ENCODE results near the gene LRPPRC.
"Not testable (repeated sequence)": the region's sequence is repeated elsewhere in the genome, so short reads cannot be mapped to it uniquely, and the experiment has no call there.

The LRPPRC gene

DNA sequence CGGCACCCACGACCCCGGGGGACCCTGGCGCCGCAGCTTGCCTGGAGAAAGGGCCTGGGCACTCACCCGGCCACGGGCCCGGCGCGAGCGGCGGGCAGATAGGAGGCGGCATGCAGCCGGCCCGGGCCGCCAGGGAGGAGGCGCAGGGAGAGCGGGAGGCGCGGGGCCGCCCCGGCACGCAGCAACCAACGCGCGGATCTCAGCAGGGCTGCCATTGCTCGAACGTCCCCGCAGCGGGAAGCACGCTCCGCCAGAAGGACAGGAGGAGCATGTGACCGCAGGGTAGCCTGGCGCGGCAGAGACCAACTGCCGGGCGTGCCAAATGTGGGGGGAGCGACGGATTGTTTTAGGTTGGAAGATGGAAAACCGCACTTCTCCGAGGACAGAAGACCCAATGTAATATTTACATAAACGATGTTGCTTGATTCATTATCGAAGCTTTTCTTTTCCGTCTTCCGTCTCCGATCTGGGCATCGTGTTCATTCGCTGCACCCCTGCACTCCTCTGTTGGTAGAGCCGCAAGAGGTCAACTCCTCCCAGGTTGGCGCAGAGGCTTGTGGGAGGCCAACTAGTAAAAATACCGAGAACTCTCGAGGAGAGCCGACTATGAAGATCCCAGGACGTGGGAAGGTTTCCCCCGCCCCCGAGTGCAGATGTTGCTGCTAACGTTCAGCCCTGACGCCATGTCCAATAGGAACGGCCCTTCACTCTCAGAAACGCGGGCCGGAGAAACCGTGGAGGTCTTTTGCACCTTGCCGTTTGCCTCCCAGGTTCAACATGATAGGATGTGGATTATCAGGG, at the start of gene LRPPRC:
TSS of gene LRPPRC (minus strand) at position 257 of the 801 bp plus-strand sequence. CDS start at position 215, 42 bp downstream.
- DNase-seq: peak; percentile 94

DNA sequence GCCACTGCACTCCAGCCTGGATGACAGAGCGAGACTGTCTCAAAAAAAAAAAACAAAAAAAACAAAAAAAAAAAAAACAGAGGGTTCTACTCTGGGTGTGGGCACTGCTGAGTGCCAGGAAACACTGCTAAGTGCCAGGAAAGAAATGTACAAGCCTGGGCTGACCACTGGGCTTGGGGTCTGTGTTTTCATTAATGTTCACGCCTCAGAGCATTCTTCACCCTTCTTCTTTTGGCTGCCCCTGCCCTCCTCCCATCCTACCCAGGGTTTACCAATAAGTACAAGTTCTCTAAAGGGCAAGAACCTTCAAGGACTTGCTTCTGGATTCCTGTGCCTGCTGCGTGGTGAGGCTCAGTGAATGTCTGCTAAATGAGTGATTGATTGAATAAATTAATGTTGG, 49.3 kb upstream of the LRPPRC start:
- DNase-seq: no peak

DNA sequence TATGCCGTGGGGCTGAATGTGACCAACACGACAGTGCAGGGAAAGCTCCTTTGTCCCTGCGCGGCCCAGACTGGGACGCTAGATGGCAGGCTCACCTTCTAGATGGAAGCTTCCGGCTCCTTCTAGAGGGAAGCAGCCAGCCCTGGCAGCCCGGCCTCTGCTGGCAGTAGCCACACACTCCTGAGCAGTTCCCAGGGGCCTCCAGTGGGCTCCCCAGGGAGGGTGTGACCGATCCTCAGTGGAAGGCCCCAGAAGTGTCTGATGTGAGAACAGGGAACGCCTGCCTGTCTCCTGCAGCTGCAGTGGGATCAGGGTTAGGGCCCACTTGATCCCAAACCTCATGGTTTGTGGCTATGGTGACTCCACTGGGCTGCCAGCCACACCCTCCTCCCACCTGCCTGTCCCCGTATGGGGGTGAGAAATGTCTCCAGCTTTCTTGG, 48.5 kb upstream of the LRPPRC start:
- DNase-seq: peak; percentile 91

DNA sequence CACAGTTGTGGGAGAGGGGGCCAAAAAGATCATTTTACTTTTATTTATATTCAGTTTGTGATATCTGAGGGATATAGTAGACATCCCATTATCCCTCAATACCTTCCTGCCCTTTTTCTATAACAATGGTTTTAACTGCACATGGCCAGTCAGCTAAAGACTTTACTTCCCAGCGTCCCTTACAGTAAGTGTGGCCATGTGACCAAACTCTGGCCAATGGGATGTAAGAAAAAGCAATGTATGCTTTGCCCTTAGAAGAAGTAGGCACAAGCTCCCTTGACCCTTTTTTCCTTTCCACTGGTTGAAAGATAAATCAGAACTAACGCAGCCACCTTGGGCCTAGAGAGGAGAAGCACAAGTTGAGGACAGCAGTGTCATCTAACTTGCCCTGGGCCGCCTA, 44.6 kb upstream of the LRPPRC start:
- no peak for DNase-seq

DNA sequence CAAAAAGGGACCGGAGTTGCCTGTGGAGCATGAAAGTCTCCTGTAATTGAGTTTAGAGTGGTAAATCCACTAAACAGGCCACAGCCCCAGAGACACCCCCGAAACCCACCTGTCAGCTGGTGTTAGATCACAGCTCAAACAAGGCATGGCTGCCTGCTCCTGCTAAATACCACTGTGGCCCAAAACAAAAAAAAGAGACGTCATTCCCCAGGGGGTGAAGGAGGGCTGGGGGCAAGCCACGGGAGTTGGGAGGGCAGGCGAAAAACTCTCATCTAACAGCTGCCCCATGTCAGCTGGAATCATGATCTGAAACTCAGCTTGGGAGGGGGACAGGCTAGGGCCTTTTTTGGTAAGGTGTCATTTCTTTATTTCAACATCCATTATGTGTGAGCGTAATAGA, 42.5 kb upstream of the LRPPRC start:
- no peak for DNase-seq

DNA sequence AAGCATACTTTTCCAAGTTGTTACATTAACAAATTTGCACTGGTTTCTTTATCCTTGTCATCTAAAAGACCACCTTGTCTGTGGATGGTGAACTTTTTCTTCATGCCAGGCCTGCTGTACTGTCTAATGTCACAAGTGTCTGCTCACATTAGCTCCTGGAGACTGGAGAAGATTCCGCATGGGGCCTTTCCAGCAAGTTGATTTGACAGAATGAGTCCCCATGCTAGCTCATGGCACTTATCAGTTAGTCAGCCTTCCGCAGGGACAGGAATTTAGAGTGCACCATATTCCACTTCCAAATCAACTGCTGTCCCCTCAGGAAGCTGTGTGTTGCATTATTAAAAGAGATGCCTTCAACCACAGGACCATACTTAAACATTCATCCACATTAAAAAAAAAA, 41.4 kb upstream of the LRPPRC start:
- DNase-seq: no peak

DNA sequence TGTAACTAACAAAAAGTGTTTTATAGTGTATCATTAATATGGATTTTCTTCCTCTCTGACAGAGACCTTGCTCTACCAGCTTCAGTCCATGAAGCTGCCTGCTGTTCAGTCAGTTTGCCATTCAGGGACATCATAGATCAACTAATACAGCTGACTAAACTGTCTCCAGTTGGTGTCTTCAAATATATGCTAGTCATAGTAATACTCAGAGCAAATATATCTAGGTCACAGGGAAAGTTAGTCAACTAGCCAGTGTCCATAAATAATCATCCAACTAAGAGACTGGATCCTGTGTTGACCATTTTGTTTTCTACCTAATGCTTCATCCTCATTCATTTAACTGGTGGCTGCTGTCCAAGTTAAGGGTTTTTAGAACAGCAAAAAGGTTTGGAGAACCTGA, 38.2 kb upstream of the LRPPRC start:
- DNase-seq: no peak

DNA sequence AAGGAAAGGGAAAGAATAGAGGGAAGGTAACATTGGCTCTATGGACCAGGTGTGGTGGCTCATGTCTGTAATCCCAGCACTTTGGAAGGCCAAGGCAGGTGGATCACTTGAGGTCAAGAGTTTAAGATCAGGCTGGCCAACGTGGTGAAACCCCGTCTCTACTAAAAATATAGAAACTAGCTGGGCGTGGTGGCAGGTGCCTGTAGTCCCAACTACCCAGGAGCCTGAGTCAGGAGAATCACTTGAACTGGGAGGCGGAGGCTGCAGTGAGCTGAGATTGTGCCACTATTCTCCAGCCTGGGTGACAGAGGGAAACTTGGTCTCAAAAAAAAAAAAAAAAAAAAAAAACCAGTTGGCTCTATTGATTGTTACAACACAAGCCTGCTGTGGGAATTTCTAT, 31.3 kb upstream of the LRPPRC start:
- DNase-seq: not testable (repeated sequence)

DNA sequence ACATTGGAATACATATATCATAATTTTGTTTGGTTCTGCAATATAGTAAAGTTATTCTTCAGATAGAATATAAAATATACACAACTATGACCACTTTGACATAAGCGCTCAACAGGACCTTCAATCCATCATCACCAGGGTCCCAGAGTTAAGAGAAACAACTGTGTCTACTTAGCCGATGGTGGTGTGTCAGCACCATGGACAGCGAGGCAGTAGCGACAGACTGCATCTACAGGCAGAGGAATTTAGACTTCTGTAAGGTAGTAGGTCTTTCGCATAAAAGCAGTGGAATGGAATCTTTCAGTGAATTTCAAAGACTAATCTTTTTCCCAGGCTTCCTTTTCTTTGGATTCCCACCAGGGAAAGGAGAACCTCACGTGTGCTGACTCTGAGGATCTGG, 20.5 kb upstream of the LRPPRC start:
- DNase-seq: no peak

DNA sequence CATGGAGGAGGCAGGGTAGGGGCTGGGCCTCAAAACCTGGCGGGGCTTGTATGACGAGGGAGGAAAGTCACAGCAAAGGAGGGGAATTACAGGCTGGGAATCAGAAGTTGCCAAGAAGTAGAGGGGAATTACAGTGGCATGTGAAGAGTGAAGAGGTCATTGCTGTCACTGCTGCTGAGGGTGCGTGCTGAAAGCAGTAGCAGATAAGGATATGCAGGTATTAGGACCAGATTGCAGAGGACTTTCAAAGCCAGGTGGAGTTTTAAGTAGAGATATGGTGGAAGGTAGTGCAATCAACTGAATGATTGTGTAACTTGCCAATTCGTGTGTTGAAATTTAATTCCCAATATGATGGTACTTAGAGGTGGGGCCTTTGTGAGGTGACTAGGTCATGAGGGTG, 19.4 kb upstream of the LRPPRC start:
- no peak for DNase-seq

DNA sequence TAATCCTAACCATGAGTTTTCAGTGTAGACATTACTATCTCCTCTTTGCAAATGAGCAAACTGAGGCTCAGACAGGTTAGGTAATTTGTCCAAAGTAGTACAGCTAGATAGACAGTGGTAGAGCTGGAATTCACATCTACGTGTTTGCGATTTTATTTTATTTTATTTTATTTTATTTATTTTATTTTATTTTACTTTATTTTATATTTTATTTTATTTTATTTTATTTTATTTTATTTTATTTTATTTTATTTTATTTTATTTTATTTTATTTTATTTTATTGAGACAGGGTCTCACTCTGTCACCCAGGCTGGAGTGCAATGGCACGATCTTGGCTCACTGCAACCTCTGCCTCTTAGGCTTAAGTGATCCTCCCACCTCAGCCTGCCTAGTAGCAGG, 17.4 kb upstream of the LRPPRC start:
- not testable (repeated sequence) for DNase-seq

DNA sequence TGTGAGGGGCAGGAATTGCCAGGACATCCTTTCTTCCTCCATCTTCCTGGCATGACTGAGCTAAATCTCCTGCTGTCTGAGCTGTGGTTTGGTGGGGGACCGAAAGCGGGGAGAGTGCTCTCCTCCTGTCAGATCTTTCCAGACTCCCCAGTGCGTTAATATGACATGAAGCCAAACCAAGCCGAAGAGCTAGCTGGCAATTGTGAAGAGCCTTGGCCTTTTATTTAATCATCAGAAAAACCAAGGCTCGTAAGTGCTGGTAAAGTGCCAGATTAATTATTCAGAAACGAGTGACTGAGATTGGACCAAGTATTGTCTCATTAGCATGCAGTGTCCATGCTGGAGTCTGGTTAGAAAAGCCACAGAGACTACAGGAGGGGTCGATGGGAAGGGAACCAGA, 14.5 kb upstream of the LRPPRC start:
- no peak for DNase-seq

DNA sequence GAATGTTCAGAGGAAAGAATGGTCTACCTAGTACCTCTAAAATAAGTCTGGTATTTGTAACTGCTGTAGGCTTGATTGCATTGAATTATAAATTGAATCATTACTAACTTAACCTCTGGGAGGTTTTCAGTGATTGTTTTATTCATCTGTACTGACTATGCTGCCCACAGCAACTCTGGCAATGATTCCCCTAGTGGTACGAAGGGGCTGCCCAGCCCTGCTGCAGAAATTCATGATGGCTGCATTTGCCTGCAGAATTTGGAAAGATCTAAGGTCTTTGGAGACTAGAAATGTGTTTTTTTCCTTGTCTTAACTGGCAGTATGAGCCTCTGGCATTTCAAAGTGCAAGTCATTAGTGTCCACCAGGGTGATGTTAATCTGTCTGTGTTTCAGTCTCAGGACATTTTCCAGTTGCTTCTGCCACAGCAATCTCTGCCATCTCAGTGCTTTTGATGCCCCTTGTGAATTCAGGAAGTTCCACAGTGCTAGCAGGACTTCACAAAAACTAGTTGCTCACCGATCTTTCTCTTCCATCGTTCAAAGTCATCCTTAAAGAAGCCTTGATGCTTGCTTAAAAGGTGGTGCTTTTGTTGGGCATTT, 13.4 kb upstream of the LRPPRC start:
- DNase-seq: no peak

DNA sequence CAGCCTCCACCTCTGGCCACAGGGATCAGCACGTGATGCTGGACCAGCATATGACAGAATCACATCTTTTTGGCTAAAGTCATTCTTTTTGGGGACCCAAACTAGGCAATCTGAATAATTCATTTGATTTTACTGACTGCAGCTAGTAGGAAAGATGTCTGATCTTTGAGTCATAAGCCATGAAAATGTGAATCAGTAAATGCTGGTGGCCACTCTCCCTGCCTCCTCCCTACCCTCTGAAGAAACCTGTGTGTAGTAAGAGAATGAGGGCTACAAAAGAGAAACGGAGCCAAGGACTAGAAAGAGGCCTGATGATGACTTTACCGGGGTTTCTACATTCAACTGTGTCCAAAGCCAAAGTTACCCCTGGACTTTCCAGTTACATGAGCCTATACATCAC, 10.1 kb upstream of the LRPPRC start:
- DNase-seq: no peak

DNA sequence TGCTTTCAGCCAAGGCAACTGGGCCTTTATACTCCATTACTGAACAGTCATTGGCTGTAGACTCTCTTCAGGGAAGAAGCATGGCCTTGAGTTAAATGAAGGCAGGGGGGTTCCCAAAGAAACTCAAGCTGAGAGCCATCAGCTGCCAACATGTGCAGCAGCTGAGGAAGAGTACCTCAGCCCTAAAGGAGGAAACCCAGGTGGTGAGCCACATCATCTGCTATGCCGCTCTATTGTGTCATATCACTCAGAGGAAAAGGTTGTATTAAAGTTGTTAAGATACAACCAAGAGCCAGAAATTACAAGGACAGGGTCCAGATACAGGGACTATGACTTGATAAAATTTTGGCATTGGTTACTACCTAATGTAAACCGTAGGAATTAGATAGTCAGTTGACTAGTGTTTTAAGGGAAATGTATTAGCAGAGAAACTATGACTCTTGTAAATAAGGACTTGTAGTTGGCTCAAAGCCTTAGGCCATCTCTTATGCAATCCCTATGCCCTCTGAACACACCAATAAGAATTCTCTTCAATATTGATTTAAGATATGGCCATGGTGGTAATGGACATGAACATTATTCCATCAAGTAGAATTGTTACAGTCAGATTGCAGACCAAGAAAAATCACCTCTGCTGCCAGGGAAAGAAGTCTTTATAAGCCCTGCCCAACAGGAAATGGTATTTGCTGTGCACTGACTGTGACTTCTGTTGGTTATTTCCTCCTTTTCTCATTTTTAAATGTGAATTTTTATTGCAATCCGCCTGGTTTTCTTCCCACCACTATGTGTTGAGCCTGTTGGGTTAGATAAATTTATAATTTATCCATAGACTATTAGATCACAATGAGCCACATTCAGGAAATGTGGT, 9.2 kb upstream of the LRPPRC start:
- no peak for DNase-seq

DNA sequence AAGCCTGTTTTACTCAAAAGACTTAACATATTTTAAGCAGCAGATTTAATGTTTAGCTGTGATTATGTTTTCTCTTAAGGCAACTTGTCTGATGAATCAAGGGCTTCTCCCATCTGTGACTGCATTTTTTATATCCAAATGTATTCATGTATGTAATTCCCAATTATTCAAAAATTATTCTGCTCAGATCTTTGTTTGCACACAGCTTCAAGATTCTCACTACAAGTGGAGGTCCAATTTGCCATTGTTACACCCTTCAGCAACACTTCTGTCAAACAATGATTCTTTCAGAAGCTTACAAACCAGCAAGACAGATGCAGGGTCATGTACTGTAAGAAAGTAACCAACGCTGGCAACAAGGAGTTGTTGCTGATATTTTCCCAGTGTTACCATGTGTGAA, 5.9 kb upstream of the LRPPRC start:
- DNase-seq: no peak

DNA sequence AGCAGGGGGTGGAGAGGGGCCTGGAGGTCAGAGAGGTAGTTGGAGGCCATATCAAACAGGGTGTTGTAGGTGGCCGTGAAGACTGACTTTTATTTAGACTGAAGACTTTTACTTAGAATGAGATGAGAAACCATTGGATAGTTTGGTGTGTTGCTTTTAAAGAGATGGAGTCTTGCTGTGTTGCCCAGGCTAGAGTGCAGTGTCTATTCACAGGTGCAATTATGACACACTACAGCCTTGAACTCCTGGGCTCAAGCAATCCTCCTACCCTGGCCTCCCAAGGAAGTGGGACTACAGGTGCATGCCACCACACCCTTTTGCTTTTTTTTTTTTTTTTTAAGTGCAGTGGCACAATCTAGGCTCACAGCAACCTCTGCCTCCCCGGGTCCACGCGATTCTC, 2.5 kb upstream of the LRPPRC start:
- DNase-seq: no peak

DNA sequence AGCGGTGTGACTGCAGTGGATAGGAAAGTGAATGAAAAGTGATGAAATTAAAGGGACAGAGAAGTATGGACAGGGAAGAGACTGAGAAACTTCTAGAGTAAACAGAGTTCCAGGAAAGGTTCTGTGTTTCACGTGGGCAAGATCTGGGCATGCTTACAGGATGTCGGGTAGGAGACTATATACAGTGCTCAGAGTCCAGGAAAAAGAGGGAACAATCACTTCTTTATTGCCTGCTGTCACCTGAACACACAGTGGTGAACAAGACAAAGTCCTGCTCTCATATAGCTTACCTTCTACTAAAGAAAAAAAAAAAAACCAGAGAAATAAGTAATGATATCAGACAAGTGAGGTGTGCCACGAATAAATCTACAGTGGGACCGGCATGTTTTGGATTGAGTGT, 2.4 kb downstream of the LRPPRC start:
- no peak for DNase-seq

DNA sequence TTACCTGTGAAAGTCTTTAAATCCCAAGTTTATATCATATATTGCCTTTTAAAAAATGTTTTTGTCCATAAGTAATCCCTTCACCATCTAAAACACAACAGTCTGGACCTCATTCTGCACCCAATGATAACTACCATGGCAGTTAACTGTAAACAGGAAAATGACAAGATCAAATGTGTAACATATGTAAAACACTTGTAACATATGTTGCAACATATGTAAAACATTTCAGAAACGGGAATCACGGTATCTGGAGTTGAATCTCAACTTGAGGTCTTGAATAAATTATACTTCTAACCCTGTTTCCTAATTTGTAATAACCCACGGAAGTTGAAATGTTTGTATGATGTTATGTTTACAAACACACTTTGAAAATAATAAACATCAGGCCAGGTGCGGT, 6.2 kb downstream of the LRPPRC start:
- DNase-seq: no peak

DNA sequence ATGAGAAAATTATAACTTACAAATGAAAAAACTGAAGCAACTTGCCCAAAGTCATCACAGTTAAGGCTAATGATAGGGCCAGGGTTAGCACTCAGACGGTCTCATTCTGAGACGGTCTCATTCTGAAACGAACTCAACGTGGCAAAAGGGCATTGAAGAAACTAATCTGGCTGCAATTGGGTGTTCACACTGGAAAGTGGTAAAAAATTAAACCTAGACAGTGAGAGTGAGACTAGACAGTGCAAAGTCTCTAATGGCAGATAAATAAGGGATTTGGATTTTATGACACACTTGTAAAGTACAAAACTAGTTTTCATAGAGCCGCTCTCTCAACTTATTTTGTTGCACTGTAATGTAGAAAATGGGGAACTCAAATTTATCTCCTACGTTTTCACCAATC, 9.2 kb downstream of the LRPPRC start:
- no peak for DNase-seq

DNA sequence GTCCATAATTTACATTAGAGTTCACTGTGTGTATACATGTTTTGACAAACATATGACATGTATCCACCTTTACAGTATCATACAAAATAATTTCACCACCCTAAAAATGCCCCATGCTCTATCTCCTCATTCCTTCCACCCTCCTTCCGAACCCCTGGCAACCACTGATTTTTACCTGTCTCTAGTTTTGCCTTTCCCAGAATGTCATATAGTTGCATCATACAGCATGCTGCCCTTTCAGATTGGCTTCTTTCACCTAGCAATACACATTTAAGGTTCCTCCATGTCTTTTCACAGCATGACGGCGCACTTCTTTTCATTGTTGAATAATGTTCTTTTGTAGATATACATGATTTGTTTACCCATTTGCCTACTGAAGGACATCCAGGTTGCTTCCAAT, 10.4 kb downstream of the LRPPRC start:
- DNase-seq: no peak

DNA sequence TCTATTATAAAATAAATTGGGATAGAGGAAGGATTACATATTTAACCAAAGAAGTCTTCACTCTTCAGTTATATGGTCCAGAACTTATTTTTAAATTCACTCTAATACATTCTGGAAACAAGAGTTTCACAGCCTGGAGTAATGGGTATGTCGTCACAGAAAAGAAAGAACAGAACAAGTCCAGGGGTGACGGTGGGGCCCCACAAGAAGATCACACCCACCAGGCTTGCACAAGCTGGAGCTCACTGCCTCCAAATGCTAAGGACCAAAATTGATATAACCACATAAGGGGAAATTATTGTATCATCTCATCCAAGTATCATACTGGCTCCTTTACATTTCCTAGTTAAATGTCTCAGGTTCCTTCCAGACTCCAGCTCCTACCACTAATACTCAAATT, 11.3 kb downstream of the LRPPRC start:
- DNase-seq: no peak

DNA sequence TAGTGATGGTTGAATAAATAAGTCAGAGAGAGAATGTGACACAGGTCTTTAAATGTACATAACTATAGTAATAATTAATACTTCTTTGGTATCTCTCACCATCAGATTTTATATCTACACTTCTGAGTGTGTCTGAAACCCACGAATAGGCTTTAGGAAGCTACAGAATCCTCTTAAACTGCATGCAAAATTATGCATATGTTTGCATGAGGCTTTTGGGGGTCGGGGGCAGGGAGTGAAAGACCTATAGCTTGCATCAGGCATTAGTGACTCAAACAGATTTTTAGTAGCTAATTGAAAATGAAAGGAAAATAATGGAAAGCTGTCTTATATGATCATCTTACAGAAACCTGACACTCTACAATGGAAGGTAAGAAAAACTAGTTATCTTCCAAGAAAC, 14.9 kb downstream of the LRPPRC start:
- DNase-seq: no peak
